Lung (tissue), 12 donors: ENCODE data around the gene ATXN1. TPM values are rescaled to one million over a fixed set of nuclear protein-coding genes. Genes with fewer than 3 reads are reported as not detected.

ENCODE experiments used
- ATAC-seq: fragments of 200-7000 bp; cut with Tn5 transposase; one replicate; pipeline ENCODE4 v1.9.1; 2020; ENCODE audit warnings: moderate number of reproducible peaks; ENCODE audit not compliant: insufficient read depth, low FRiP score
- DNase-seq, 3 donors: peaks; one replicate each; pipeline ENCODE4 v3.0.0-alpha.2; 2013 to 2017
- H3K27ac ChIP-seq, 2 donors: one replicate each; pipeline ENCODE4 v1.5.1; 2013; ENCODE audit warnings: mild to moderate bottlenecking in 2 of 2, moderate library complexity in 2 of 2, control low read depth in 1 of 2, inconsistent platforms in 1 of 2, low read depth in 1 of 2, low read length in 1 of 2
- H3K27me3 ChIP-seq, 3 donors: one replicate each; pipeline ENCODE4 v1.5.1; 2013; ENCODE audit warnings: low read length in 2 of 3; ENCODE audit not compliant: control insufficient read depth in 3 of 3, insufficient read depth in 3 of 3
- H3K36me3 ChIP-seq, 4 donors: one replicate each; pipeline ENCODE4 v1.5.1; 2013; ENCODE audit warnings: low read length in 4 of 4, mild to moderate bottlenecking in 1 of 4, moderate library complexity in 1 of 4; ENCODE audit not compliant: control insufficient read depth in 4 of 4, insufficient read depth in 4 of 4
- H3K4me1 ChIP-seq, 5 donors: one replicate each; pipeline ENCODE4 v1.5.1; 2013; ENCODE audit warnings: low read length in 5 of 5, mild to moderate bottlenecking in 2 of 5, moderate library complexity in 1 of 5; ENCODE audit not compliant: control insufficient read depth in 5 of 5, insufficient read depth in 5 of 5
- H3K4me3 ChIP-seq: one replicate; pipeline ENCODE4 v1.5.1; 2013; ENCODE audit warnings: mild to moderate bottlenecking, control low read depth, moderate library complexity
- H3K9ac ChIP-seq, 2 donors: one replicate each; pipeline ENCODE4 v1.5.1; 2013; ENCODE audit warnings: low read length in 2 of 2, control low read depth in 1 of 2; ENCODE audit not compliant: insufficient read depth in 1 of 2
- H3K9me3 ChIP-seq, 4 donors: one replicate each; pipeline ENCODE4 v1.5.1; 2013; ENCODE audit warnings: low read length in 3 of 4, mild to moderate bottlenecking in 1 of 4, moderate library complexity in 1 of 4; ENCODE audit not compliant: control insufficient read depth in 4 of 4, insufficient read depth in 3 of 4
- WGBS, 2 donors: extraction: QIAGEN DNeasy Blood & Tissue Kit; methylation state at CpG; one replicate each; pipeline ENCODE4 v1.1.7; 2013; 5-methylcytosine and 5-hydroxymethylcytosine counted together
- polyA plus RNA-seq, 2 donors: library from polyadenylated mRNA; stranded (reverse); fragments of 200-250 nt; gene quantifications; one replicate each; pipeline ENCODE4 v1.2.1, GENCODE V29; 2013
- total RNA-seq, 2 donors: library from RNA; depleted of rRNA in 1 of 2; stranded (reverse); fragments of >200 nt in 1 of 2; gene quantifications; one replicate each; pipeline ENCODE4 v1.2.1, GENCODE V29; 2014 to 2021
- TF ChIP-seq, protein P1 (sequence below): IDR thresholded peaks from 2 replicates; pipeline ENCODE4 v1.5.1; 2012; ENCODE audit warnings: mild to moderate bottlenecking; ENCODE audit errors: control extremely low read depth, extremely low read depth
- donor health status: control.
- donor health status: control.
- donor health status: Bipolar disorder and iron deficiency.
- donor health status: healthy.
- donor health status: DM: yes; HTN: yes; CAD: no.

Gene ATXN1
- total and polyA plus RNA-seq, 4 donors = 9.7 to 108 (median 34.9) TPM

- TF ChIP-seq, protein P1, sequence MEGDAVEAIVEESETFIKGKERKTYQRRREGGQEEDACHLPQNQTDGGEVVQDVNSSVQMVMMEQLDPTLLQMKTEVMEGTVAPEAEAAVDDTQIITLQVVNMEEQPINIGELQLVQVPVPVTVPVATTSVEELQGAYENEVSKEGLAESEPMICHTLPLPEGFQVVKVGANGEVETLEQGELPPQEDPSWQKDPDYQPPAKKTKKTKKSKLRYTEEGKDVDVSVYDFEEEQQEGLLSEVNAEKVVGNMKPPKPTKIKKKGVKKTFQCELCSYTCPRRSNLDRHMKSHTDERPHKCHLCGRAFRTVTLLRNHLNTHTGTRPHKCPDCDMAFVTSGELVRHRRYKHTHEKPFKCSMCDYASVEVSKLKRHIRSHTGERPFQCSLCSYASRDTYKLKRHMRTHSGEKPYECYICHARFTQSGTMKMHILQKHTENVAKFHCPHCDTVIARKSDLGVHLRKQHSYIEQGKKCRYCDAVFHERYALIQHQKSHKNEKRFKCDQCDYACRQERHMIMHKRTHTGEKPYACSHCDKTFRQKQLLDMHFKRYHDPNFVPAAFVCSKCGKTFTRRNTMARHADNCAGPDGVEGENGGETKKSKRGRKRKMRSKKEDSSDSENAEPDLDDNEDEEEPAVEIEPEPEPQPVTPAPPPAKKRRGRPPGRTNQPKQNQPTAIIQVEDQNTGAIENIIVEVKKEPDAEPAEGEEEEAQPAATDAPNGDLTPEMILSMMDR = no peak
- Histone ChIP-seq H3K27ac (no peak overlapping the region), H3K27me3 (no peaks in the 10 kb centered on the region), H3K4me3 (no peak overlapping the region), H3K4me1 (peaks cover 4 to 37% (median 22%) of the 10 kb centered on the region in 5 donors), H3K9me3 (no peaks in the 10 kb centered on the region), H3K9ac (no peak overlapping the region), H3K36me3 (peaks cover 0 to 4% (median under 1%) of the 10 kb centered on the region in 4 donors)
- 91 to 93% methylated on average over 8 of the region's 8 CpGs for WGBS, 2 donors
- ATAC-seq = no peak
- DNase-seq = no peak
These were observed 31.5 kb downstream of the ATXN1 start for GRCh38 chr6:16729744-16730143.

DNA sequence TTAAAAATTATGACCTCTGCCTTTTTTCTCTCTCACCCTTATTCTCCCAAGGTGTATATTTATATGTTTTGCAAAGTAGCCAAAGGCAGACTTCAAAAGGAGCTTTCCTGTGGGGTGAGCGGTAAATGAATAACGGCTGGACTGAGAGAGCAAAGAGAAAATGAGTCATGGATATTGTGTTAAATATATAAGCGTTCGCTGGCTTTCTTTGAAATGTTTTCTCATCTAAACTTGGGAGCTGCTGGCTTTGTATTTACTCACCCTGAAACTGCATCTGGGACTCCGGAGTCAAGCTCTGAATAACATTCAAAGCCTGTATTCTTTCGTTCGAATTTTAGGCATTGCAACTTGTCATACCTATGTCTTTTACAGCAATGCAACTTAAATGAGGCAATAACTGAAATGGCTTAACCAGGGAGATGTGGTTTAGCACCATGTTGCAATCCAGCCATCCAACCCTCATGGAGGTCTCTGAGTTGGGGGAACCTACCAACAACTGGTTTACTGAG lies 32.0 kb downstream of the ATXN1 start:
- Histone ChIP-seq H3K4me1 (peaks cover 6 to 42% (median 26%) of the 10 kb centered on the region in 5 donors), H3K36me3 (peaks cover 0 to 4% (median under 1%) of the 10 kb centered on the region in 4 donors), H3K9me3 (no peaks in the 10 kb centered on the region), H3K27me3 (no peaks in the 10 kb centered on the region), H3K27ac (no peak overlapping the region), H3K9ac (no peak overlapping the region), H3K4me3 (no peak overlapping the region)
- DNase-seq = no peak
- WGBS, 2 donors = 34 to 58% methylated on average over 7 of the region's 7 CpGs
- no peak for ATAC-seq
- TF ChIP-seq, protein P1 = no peak

- DNase-seq = no peak
- Histone ChIP-seq H3K9ac (no peak overlapping the region), H3K36me3 (peaks cover 0 to 1% (median 0%) of the 10 kb centered on the region in 4 donors), H3K27ac (peak overlapping the region in 1 of 2 donors; percentile 23), H3K9me3 (no peaks in the 10 kb centered on the region), H3K27me3 (no peaks in the 10 kb centered on the region), H3K4me1 (peaks cover 7 to 48% (median 27%) of the 10 kb centered on the region in 5 donors), H3K4me3 (no peak overlapping the region)
- 81 to 93% methylated on average over 6 of the region's 6 CpGs for WGBS, 2 donors
- TF ChIP-seq, protein P1 = no peak
- ATAC-seq = no peak
These were observed 32.6 kb downstream of the ATXN1 start for GRCh38 chr6:16728513-16729182.
